ENCODE results near the gene TERF2IP. TPM values are rescaled to one million over a fixed set of nuclear protein-coding genes. Genes with fewer than 3 reads are reported as not detected.

Gene TERF2IP
- total and polyA plus RNA-seq, 2 donors (not counting 1 experiment from before 2014, with no cell fraction given), result 47.5 to 54.7 TPM

DNA sequence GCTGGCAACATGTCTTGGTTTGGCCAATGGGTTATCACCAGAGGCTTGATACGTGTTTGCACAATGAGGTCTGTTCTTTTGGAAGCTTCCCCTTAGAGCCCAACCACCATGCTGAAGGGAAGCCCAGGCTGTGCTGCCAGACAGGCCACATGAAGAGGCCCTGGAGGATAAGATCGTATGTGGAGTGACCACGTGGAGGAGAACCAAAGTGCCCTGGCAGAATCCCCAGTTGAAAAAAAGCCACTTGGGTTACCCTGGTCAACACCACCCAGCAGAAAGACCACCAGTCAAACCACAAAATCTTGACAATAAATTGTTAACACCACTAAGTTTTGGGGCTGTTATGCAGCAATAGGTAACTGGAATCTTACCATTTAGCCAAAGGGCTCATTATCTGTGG is 17.5 kb upstream of the TERF2IP start:
- Histone ChIP-seq H3K27me3 (ENCODE audit: control insufficient read depth, insufficient read depth, low read length) (no peaks in the 10 kb centered on the region), H3K4me2 (ENCODE audit: extremely low read depth, insufficient read depth, low read length) (no peak overlapping the region), H4K20me1 (ENCODE audit: control insufficient read depth, extremely low read depth, insufficient read depth, low read length) (no peaks in the 10 kb centered on the region), H3K79me2 (ENCODE audit: control insufficient read depth, insufficient read depth, low read length) (no peaks in the 10 kb centered on the region), H3K36me3 (ENCODE audit: control insufficient read depth, insufficient read depth, low read length) (peaks cover 18% of the 10 kb centered on the region), H2AFZ (ENCODE audit: low read length) (no peak overlapping the region), H3K4me1 (ENCODE audit: control insufficient read depth, extremely low read depth, insufficient read depth, low read length) (no peaks in the 10 kb centered on the region), H3K4me3 (replicated peaks in 1 of 4; ENCODE audit: control extremely low read depth in 1 of 4, insufficient read depth in 1 of 4, low read depth in 3 of 4, low read length in 4 of 4) (no peak overlapping the region), H3K9ac (ENCODE audit: insufficient read depth, low read length) (no peak overlapping the region), H3K9me3 (ENCODE audit: control insufficient read depth, insufficient read depth, low read depth, low read length) (no peaks in the 10 kb centered on the region), H3K27ac (ENCODE audit: insufficient read depth, low read length) (no peak overlapping the region)
- no peak for DNase-seq (ENCODE audit: low read depth in 2 of 2)
- TF ChIP-seq, protein P1, sequence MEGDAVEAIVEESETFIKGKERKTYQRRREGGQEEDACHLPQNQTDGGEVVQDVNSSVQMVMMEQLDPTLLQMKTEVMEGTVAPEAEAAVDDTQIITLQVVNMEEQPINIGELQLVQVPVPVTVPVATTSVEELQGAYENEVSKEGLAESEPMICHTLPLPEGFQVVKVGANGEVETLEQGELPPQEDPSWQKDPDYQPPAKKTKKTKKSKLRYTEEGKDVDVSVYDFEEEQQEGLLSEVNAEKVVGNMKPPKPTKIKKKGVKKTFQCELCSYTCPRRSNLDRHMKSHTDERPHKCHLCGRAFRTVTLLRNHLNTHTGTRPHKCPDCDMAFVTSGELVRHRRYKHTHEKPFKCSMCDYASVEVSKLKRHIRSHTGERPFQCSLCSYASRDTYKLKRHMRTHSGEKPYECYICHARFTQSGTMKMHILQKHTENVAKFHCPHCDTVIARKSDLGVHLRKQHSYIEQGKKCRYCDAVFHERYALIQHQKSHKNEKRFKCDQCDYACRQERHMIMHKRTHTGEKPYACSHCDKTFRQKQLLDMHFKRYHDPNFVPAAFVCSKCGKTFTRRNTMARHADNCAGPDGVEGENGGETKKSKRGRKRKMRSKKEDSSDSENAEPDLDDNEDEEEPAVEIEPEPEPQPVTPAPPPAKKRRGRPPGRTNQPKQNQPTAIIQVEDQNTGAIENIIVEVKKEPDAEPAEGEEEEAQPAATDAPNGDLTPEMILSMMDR (conservative IDR thresholded peaks at IDR 0.05 in 1 of 2, IDR thresholded peaks at IDR 0.05 in 1 of 2; ENCODE audit: low read depth in 1 of 2, low read length in 2 of 2), result no peak
- no peak for TF ChIP-seq EZH2 (IDR thresholded peaks at IDR 0.05; ENCODE audit: low read length, missing control alignments)

DNA sequence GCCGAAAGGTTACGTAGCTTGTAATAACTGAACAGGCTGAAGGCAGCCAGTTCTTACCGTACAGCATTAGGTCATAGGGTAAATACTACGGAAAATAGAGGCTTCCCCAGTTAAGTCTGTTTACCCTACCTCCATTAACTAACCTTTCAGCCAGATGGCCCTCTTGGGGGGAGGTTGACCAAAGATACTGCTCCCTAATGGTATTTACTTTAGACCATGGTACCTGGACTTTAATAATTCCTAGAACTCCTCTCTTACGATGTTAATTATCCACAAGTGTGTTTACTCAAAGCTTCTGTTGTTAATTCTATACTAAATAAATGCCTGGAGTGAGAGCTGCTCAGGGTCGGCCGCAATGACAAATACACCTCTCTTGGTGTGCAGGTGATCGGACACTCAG is 14.7 kb upstream of the TERF2IP start:
- Histone ChIP-seq H4K20me1 (ENCODE audit: control insufficient read depth, extremely low read depth, insufficient read depth, low read length) (no peaks in the 10 kb centered on the region), H3K4me1 (ENCODE audit: control insufficient read depth, extremely low read depth, insufficient read depth, low read length) (no peaks in the 10 kb centered on the region), H3K9me3 (ENCODE audit: control insufficient read depth, insufficient read depth, low read depth, low read length) (no peaks in the 10 kb centered on the region), H3K9ac (ENCODE audit: insufficient read depth, low read length) (no peak overlapping the region), H3K4me2 (ENCODE audit: extremely low read depth, insufficient read depth, low read length) (no peak overlapping the region), H3K79me2 (ENCODE audit: control insufficient read depth, insufficient read depth, low read length) (no peaks in the 10 kb centered on the region), H3K27me3 (ENCODE audit: control insufficient read depth, insufficient read depth, low read length) (no peaks in the 10 kb centered on the region), H3K4me3 (replicated peaks in 1 of 4; ENCODE audit: control extremely low read depth in 1 of 4, insufficient read depth in 1 of 4, low read depth in 3 of 4, low read length in 4 of 4) (no peak overlapping the region), H3K27ac (ENCODE audit: insufficient read depth, low read length) (no peak overlapping the region), H2AFZ (ENCODE audit: low read length) (no peak overlapping the region), H3K36me3 (ENCODE audit: control insufficient read depth, insufficient read depth, low read length) (peaks cover 19% of the 10 kb centered on the region)
- TF ChIP-seq EZH2 (IDR thresholded peaks at IDR 0.05; ENCODE audit: low read length, missing control alignments), result no peak
- TF ChIP-seq, protein P1 (conservative IDR thresholded peaks at IDR 0.05 in 1 of 2, IDR thresholded peaks at IDR 0.05 in 1 of 2; ENCODE audit: low read depth in 1 of 2, low read length in 2 of 2), result no peak
- no peak for DNase-seq (ENCODE audit: low read depth in 2 of 2)

DNA sequence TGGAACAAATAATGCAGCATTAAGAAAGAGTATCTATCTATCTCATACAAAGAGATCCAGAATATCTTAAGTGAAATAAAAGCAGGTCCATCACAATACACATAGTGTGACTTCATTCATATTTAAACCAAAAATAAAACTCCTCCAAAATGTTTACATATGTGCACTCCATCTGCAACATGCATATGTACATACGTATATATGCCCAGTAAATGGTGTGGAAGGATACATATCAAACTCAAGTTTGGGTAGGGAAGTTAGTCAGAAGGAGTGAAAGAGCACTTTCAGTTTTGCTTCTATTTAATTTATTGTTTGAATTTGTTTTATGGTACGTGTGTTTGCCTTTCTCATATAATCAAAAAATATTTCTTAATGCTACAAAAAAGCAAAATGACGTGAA is 12.5 kb upstream of the TERF2IP start:
- Histone ChIP-seq H4K20me1 (ENCODE audit: control insufficient read depth, extremely low read depth, insufficient read depth, low read length) (no peaks in the 10 kb centered on the region), H3K27ac (ENCODE audit: insufficient read depth, low read length) (no peak overlapping the region), H3K9me3 (ENCODE audit: control insufficient read depth, insufficient read depth, low read depth, low read length) (no peaks in the 10 kb centered on the region), H3K4me1 (ENCODE audit: control insufficient read depth, extremely low read depth, insufficient read depth, low read length) (no peaks in the 10 kb centered on the region), H3K4me3 (replicated peaks in 1 of 4; ENCODE audit: control extremely low read depth in 1 of 4, insufficient read depth in 1 of 4, low read depth in 3 of 4, low read length in 4 of 4) (no peak overlapping the region), H3K27me3 (ENCODE audit: control insufficient read depth, insufficient read depth, low read length) (no peaks in the 10 kb centered on the region), H3K79me2 (ENCODE audit: control insufficient read depth, insufficient read depth, low read length) (no peaks in the 10 kb centered on the region), H2AFZ (ENCODE audit: low read length) (no peak overlapping the region), H3K36me3 (ENCODE audit: control insufficient read depth, insufficient read depth, low read length) (peaks cover 10% of the 10 kb centered on the region), H3K9ac (ENCODE audit: insufficient read depth, low read length) (no peak overlapping the region), H3K4me2 (ENCODE audit: extremely low read depth, insufficient read depth, low read length) (no peak overlapping the region)
- TF ChIP-seq EZH2 (IDR thresholded peaks at IDR 0.05; ENCODE audit: low read length, missing control alignments), result no peak
- TF ChIP-seq, protein P1 (conservative IDR thresholded peaks at IDR 0.05 in 1 of 2, IDR thresholded peaks at IDR 0.05 in 1 of 2; ENCODE audit: low read depth in 1 of 2, low read length in 2 of 2), result no peak
- DNase-seq (ENCODE audit: low read depth in 2 of 2), result no peak

All from fibroblast of lung (primary cell).